ENCODE data around the gene INIP. TPM values are rescaled to one million over a fixed set of nuclear protein-coding genes. Genes with fewer than 3 reads are reported as not detected.

The INIP gene
- total and polyA plus RNA-seq, 2 of the 13 experiments (the other 11 are each of a cell fraction or from before 2014, with no cell fraction given), result 13.6 to 28.6 TPM

- intact Hi-C loops (cut with micrococcal nuclease; ENCODE audit: unreplicated experiment) (no loop called here), in situ Hi-C loops (cut with HindIII; ENCODE audit: extremely low pct_ligation_motif_present, low pct_unique_long_range_greater_than_20kb) (no loop called here)
- H2AFZ ChIP-seq (ENCODE audit: low read length), result no peak overlapping the region
- POLR2A ChIA-PET, result no interaction called here
- H4K20me1 ChIP-seq (ENCODE audit: insufficient read depth, low read length), result no peaks in the 10 kb centered on the region
- H3K9ac ChIP-seq (ENCODE audit: insufficient read depth, low read depth, low read length), result no peak overlapping the region
- no peaks in the 10 kb centered on the region for H3K9me3 ChIP-seq (ENCODE audit: low read length)
- no peak overlapping the region for H3K4me3 ChIP-seq (replicated peaks in 1 of 3; ENCODE audit: insufficient read depth in 1 of 3, low read depth in 2 of 3, low read length in 3 of 3)
- ATAC-seq (no peak), DNase-seq (ENCODE audit: low spot score) (no peak), FAIRE-seq (no peak)
- H3K36me3 ChIP-seq (replicated peaks in 1 of 2; ENCODE audit: control insufficient read depth in 1 of 2, insufficient read depth in 2 of 2, low read length in 2 of 2), result peaks cover 2 to 14% of the 10 kb centered on the region in 2 experiments; a peak in 4 of 5 replicates
- H3K79me2 ChIP-seq (ENCODE audit: insufficient read depth, low read length), result no peaks in the 10 kb centered on the region
- H3K27me3 ChIP-seq (ENCODE audit: control insufficient read depth in 1 of 2, insufficient read depth in 2 of 2, low read length in 2 of 2), result no peaks in the 10 kb centered on the region
- no peak overlapping the region for H3K27ac ChIP-seq (ENCODE audit: extremely low read length, insufficient read depth, low read length)
- no peaks in the 10 kb centered on the region for H3K4me1 ChIP-seq (ENCODE audit: insufficient read depth, low read length)
- H3K4me2 ChIP-seq (ENCODE audit: low read depth, low read length), result no peak overlapping the region
- BruUV-seq (replicated peaks), result no TSS peak
- WGBS (ENCODE audit: low lambda C conversion rate), result 96% methylated on average over 3 of the region's 3 CpGs
- CTCF ChIA-PET (ENCODE audit: low intra/inter-chr PET ratio, low total read pairs), result interaction anchor here (1.2 kb wide), 1 partner anchor 222 kb away, joined by 3 read pairs; no protein-coding TSS in a partner anchor
- TF ChIP-seq ZNF362 (CRISPR knock-in tag; IDR thresholded peaks at IDR 0.05; ENCODE audit: borderline replicate concordance) (no peak), ZC3H13 (CRISPR knock-in tag; IDR thresholded peaks at IDR 0.05) (no peak), CSRNP1 (CRISPR knock-in tag; IDR thresholded peaks at IDR 0.05) (no peak), LCORL (IDR thresholded peaks at IDR 0.05) (no peak), LCORL (CRISPR knock-in tag; IDR thresholded peaks at IDR 0.05) (no peak), FOXA1 (IDR thresholded peaks at IDR 0.05) (no peak), FOXA1 (CRISPR knock-in tag; IDR thresholded peaks at IDR 0.05) (no peak), ZNF550 (CRISPR knock-in tag; IDR thresholded peaks at IDR 0.05; ENCODE audit: borderline replicate concordance) (no peak), ATF7-NPFF (CRISPR knock-in tag; IDR thresholded peaks at IDR 0.05; ENCODE audit: low read depth) (no peak)
- TF ChIP-seq, protein P1, sequence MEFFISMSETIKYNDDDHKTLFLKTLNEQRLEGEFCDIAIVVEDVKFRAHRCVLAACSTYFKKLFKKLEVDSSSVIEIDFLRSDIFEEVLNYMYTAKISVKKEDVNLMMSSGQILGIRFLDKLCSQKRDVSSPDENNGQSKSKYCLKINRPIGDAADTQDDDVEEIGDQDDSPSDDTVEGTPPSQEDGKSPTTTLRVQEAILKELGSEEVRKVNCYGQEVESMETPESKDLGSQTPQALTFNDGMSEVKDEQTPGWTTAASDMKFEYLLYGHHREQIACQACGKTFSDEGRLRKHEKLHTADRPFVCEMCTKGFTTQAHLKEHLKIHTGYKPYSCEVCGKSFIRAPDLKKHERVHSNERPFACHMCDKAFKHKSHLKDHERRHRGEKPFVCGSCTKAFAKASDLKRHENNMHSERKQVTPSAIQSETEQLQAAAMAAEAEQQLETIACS (CRISPR knock-in tag; IDR thresholded peaks at IDR 0.05), result no peak
- TF ChIP-seq, protein P2, sequence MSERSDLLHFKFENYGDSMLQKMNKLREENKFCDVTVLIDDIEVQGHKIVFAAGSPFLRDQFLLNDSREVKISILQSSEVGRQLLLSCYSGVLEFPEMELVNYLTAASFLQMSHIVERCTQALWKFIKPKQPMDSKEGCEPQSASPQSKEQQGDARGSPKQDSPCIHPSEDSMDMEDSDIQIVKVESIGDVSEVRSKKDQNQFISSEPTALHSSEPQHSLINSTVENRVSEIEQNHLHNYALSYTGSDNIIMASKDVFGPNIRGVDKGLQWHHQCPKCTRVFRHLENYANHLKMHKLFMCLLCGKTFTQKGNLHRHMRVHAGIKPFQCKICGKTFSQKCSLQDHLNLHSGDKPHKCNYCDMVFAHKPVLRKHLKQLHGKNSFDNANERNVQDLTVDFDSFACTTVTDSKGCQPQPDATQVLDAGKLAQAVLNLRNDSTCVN (CRISPR knock-in tag; IDR thresholded peaks at IDR 0.05; ENCODE audit: borderline replicate concordance), result no peak
Observed at GRCh38 chr9:112664531-112664930, 53.4 kb downstream of the INIP start.
